HG02610 (cell line): ENCODE data around the gene FAM25A.
"Not testable (repeated sequence)": the region's sequence is repeated elsewhere in the genome, so short reads cannot be mapped to it uniquely, and the experiment has no call there.

Experiments used
- ATAC-seq: cut with Tn5 transposase; IDR thresholded peaks from one replicate; pipeline ENCODE4 v1.9.1; 2021; ENCODE audit warnings: mild to moderate bottlenecking, moderate library complexity; ENCODE audit not compliant: unreplicated experiment

Gene FAM25A

GRCh38 chr10:87009134-87009696, 10.9 kb upstream of the FAM25A start:
- ATAC-seq: not testable (repeated sequence)

GRCh38 chr10:87013528-87013927, 6.6 kb upstream of the FAM25A start:
- not testable (repeated sequence) for ATAC-seq

GRCh38 chr10:87014986-87015716, 4.9 kb upstream of the FAM25A start:
- ATAC-seq: not testable (repeated sequence)

- ATAC-seq: not testable (repeated sequence)
These were observed 2.0 kb upstream of the FAM25A start for GRCh38 chr10:87018127-87018526.

- ATAC-seq: not testable (repeated sequence)
These were observed 1.0 kb upstream of the FAM25A start for GRCh38 chr10:87019066-87019465.

GRCh38 chr10:87019504-87019903, 590 bp upstream of the FAM25A start:
- ATAC-seq: not testable (repeated sequence)

GRCh38 chr10:87025285-87025958, 5.3 kb downstream of the FAM25A start:
- not testable (repeated sequence) for ATAC-seq

GRCh38 chr10:87026747-87027508, 6.8 kb downstream of the FAM25A start:
- ATAC-seq: not testable (repeated sequence)

- ATAC-seq: not testable (repeated sequence)
These were observed 10.3 kb downstream of the FAM25A start for GRCh38 chr10:87030419-87030818.

GRCh38 chr10:87030912-87031635, 11.0 kb downstream of the FAM25A start:
- ATAC-seq: no peak

- no peak for ATAC-seq
These were observed 16.5 kb downstream of the FAM25A start for GRCh38 chr10:87036623-87037022.

GRCh38 chr10:87038286-87038717, 18.2 kb downstream of the FAM25A start:
- ATAC-seq: no peak

- no peak for ATAC-seq
These were observed 18.7 kb downstream of the FAM25A start for GRCh38 chr10:87038786-87039185.

GRCh38 chr10:87043579-87043978, 23.5 kb downstream of the FAM25A start:
- ATAC-seq: not testable (repeated sequence)

- no peak for ATAC-seq
These were observed 25.4 kb downstream of the FAM25A start for GRCh38 chr10:87045434-87045938.

GRCh38 chr10:87053111-87053510, 33.0 kb downstream of the FAM25A start:
- ATAC-seq: no peak

GRCh38 chr10:87053577-87054181, 33.6 kb downstream of the FAM25A start:
- no peak for ATAC-seq

GRCh38 chr10:87054373-87055295, 34.5 kb downstream of the FAM25A start:
- peak; percentile 71 for ATAC-seq

GRCh38 chr10:87058171-87058570, 38.1 kb downstream of the FAM25A start:
- ATAC-seq: no peak
